Right lobe of liver (tissue), 4 donors: ENCODE data around the gene LRRC9.

ENCODE experiments used
- POLR2A ChIP-seq: fragments of 450-650 bp; IDR thresholded peaks from one replicate; pipeline ENCODE4 v1.6.1; 2017; ENCODE audit warnings: antibody characterized with exemption, mild to moderate bottlenecking
- TF ChIP-seq, protein P1 (sequence below), 4 donors: fragments of 200-600 bp in 3 of 4; fragments of 450-650 bp in 1 of 4; IDR thresholded peaks; one replicate each; pipeline versions ENCODE4 v1.5.1 to v1.8.0; 2016 to 2022; ENCODE audit warnings: antibody characterized with exemption in 4 of 4, mild to moderate bottlenecking in 2 of 4
- donor health status: DM: no; HTN: no; CAD: no.
- donor health status: DM: no; HTN: no; CAD: no.
- donor health status: DM: no; HTN: yes; CAD: no.

DNA sequence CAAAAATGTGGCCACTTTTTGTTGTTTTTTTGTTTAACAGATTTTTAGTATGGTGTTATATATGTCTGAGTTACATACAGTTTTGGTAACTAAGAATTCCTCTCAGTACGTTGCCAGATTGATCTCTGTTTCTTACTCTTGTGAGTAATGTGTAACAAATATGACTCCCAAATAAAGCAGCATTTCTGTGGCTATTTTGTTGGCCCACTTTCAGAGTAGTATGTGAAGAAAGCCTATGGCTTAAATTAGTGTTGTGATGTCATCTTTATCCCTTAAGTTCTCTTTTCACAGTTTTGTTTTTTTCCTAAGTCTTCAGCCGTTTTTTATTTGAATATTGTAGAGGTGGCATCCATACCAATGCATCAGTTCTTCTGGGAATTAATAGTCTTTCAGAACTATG lies 182.4 kb downstream of the LRRC9 start:
- TF ChIP-seq POLR2A: no peak
- TF ChIP-seq, protein P1, sequence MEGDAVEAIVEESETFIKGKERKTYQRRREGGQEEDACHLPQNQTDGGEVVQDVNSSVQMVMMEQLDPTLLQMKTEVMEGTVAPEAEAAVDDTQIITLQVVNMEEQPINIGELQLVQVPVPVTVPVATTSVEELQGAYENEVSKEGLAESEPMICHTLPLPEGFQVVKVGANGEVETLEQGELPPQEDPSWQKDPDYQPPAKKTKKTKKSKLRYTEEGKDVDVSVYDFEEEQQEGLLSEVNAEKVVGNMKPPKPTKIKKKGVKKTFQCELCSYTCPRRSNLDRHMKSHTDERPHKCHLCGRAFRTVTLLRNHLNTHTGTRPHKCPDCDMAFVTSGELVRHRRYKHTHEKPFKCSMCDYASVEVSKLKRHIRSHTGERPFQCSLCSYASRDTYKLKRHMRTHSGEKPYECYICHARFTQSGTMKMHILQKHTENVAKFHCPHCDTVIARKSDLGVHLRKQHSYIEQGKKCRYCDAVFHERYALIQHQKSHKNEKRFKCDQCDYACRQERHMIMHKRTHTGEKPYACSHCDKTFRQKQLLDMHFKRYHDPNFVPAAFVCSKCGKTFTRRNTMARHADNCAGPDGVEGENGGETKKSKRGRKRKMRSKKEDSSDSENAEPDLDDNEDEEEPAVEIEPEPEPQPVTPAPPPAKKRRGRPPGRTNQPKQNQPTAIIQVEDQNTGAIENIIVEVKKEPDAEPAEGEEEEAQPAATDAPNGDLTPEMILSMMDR (IDR thresholded peaks at IDR 0.05): no peak
